ENCODE measurements around the gene DENND4C. TPM values are rescaled to one million over a fixed set of nuclear protein-coding genes. Genes with fewer than 3 reads are reported as not detected.
"Not testable (repeated sequence)": the region's sequence is repeated elsewhere in the genome, so short reads cannot be mapped to it uniquely, and the experiment has no call there.

DENND4C gene
- total RNA-seq, 1 donor from 2014 or later = 34.5 TPM

DNA sequence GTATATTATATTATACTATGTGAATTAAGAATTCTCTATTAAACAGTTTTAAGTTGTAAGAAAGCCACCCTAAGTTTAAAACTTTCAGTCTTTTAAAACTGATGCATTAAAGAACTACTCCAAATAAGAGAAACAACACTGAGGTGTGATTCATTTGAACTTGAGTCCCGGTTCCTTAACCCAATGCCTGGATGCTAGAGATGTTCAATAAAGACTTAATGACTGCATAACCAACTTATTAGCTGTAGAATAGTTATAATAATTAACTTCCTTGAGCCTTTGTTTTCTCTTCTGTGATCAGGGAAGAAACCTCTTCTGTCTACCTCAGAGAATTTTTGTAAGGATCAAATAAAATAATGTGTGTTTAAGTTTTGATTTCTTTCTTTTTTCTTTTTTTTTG lies 45.3 kb upstream of the DENND4C start:
- no peaks in the 10 kb centered on the region for H3K9me3 Mint-ChIP-seq (ENCODE audit: unreplicated experiment)
- H3K27ac Mint-ChIP-seq (ENCODE audit: unreplicated experiment) = no peak overlapping the region
- no peak overlapping the region for H3K4me3 Mint-ChIP-seq (ENCODE audit: unreplicated experiment)
- no peaks in the 10 kb centered on the region for H3K27me3 Mint-ChIP-seq (ENCODE audit: unreplicated experiment)
- no peaks in the 10 kb centered on the region for H3K36me3 Mint-ChIP-seq (ENCODE audit: unreplicated experiment)
- no peak for DNase-seq
- TF ChIP-seq, protein P1, sequence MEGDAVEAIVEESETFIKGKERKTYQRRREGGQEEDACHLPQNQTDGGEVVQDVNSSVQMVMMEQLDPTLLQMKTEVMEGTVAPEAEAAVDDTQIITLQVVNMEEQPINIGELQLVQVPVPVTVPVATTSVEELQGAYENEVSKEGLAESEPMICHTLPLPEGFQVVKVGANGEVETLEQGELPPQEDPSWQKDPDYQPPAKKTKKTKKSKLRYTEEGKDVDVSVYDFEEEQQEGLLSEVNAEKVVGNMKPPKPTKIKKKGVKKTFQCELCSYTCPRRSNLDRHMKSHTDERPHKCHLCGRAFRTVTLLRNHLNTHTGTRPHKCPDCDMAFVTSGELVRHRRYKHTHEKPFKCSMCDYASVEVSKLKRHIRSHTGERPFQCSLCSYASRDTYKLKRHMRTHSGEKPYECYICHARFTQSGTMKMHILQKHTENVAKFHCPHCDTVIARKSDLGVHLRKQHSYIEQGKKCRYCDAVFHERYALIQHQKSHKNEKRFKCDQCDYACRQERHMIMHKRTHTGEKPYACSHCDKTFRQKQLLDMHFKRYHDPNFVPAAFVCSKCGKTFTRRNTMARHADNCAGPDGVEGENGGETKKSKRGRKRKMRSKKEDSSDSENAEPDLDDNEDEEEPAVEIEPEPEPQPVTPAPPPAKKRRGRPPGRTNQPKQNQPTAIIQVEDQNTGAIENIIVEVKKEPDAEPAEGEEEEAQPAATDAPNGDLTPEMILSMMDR (IDR thresholded peaks at IDR 0.05; ENCODE audit: partially characterized antibody, unreplicated experiment) = no peak
- no peaks in the 10 kb centered on the region for H3K4me1 Mint-ChIP-seq (ENCODE audit: low read depth, unreplicated experiment)

DNA sequence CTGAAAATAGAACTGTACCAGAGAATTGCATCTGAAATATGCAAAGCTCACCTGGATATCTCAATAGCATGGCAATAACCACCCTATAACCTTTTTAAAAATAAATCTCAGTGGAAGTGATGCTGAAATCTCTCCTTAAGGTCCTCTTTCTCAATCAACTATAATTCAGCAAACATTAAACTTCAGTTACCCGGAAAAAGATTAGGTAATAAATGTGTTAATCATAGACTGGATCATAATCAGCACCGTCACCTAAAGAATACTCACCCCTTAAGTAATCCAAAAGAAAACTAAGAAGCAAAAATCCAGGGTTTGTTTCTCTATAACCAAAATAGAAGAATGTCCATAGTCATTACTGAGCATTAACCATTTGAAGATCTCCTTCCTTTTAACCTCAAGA lies 44.3 kb upstream of the DENND4C start:
- no peaks in the 10 kb centered on the region for H3K4me1 Mint-ChIP-seq (ENCODE audit: low read depth, unreplicated experiment)
- H3K36me3 Mint-ChIP-seq (ENCODE audit: unreplicated experiment) = no peaks in the 10 kb centered on the region
- TF ChIP-seq, protein P1 (IDR thresholded peaks at IDR 0.05; ENCODE audit: partially characterized antibody, unreplicated experiment) = no peak
- H3K27ac Mint-ChIP-seq (ENCODE audit: unreplicated experiment) = no peak overlapping the region
- DNase-seq = no peak
- no peaks in the 10 kb centered on the region for H3K9me3 Mint-ChIP-seq (ENCODE audit: unreplicated experiment)
- H3K27me3 Mint-ChIP-seq (ENCODE audit: unreplicated experiment) = no peaks in the 10 kb centered on the region
- H3K4me3 Mint-ChIP-seq (ENCODE audit: unreplicated experiment) = no peak overlapping the region

DNA sequence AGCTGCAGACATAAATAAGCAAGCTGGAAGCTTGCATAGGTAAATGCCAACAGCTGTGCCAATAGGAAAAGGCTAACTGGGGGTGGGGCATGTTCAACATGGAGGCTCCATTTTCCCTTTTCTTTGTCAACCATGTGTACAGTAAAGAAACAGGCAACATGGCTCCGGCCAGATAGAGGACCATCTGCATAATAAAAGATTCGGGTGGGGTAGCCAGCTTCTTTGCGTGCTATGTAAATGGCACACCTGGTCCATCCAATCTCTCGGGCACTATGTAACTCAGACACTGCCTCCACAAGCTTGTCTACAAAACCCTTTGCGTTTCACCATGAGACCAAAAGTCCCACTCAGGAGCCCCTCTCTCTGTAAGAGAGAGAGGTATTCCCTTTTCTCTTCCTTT lies 41.7 kb upstream of the DENND4C start:
- no peak for DNase-seq
- Mint-ChIP-seq H3K4me3 (ENCODE audit: unreplicated experiment) (no peak overlapping the region), H3K36me3 (ENCODE audit: unreplicated experiment) (no peaks in the 10 kb centered on the region), H3K27ac (ENCODE audit: unreplicated experiment) (no peak overlapping the region), H3K4me1 (ENCODE audit: low read depth, unreplicated experiment) (no peaks in the 10 kb centered on the region), H3K27me3 (ENCODE audit: unreplicated experiment) (no peaks in the 10 kb centered on the region), H3K9me3 (ENCODE audit: unreplicated experiment) (no peaks in the 10 kb centered on the region)
- TF ChIP-seq, protein P1 (IDR thresholded peaks at IDR 0.05; ENCODE audit: partially characterized antibody, unreplicated experiment) = no peak

- Mint-ChIP-seq H3K27me3 (ENCODE audit: unreplicated experiment) (no peaks in the 10 kb centered on the region), H3K4me3 (ENCODE audit: unreplicated experiment) (no peak overlapping the region), H3K36me3 (ENCODE audit: unreplicated experiment) (no peaks in the 10 kb centered on the region), H3K4me1 (ENCODE audit: low read depth, unreplicated experiment) (no peaks in the 10 kb centered on the region), H3K9me3 (ENCODE audit: unreplicated experiment) (no peaks in the 10 kb centered on the region), H3K27ac (ENCODE audit: unreplicated experiment) (no peak overlapping the region)
- no peak for DNase-seq
- TF ChIP-seq, protein P1 (IDR thresholded peaks at IDR 0.05; ENCODE audit: partially characterized antibody, unreplicated experiment) = no peak
These were observed 38.1 kb upstream of the DENND4C start for GRCh38 chr9:19192202-19193028.

DNA sequence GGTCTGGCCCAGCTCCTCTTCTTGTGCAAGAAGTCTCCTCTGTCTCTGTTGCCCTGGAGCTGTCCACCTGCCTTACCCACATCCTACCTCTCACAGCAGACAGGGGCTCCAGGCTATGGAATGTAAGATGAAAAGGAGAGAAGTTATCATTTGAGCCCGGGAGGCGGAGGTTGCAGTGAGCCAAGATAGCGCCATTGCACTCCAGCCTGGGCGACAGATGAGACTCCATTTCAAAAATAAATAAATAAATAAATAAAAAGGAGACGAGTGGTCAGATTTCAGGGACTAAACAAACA lies 37.5 kb upstream of the DENND4C start:
- H3K36me3 Mint-ChIP-seq (ENCODE audit: unreplicated experiment) = no peaks in the 10 kb centered on the region
- TF ChIP-seq, protein P1 (IDR thresholded peaks at IDR 0.05; ENCODE audit: partially characterized antibody, unreplicated experiment) = no peak
- no peak for DNase-seq
- H3K9me3 Mint-ChIP-seq (ENCODE audit: unreplicated experiment) = no peaks in the 10 kb centered on the region
- no peak overlapping the region for H3K4me3 Mint-ChIP-seq (ENCODE audit: unreplicated experiment)
- H3K27me3 Mint-ChIP-seq (ENCODE audit: unreplicated experiment) = no peaks in the 10 kb centered on the region
- no peak overlapping the region for H3K27ac Mint-ChIP-seq (ENCODE audit: unreplicated experiment)
- H3K4me1 Mint-ChIP-seq (ENCODE audit: low read depth, unreplicated experiment) = no peaks in the 10 kb centered on the region

- not testable (repeated sequence) for H3K4me1 Mint-ChIP-seq (ENCODE audit: low read depth, unreplicated experiment); H3K27ac Mint-ChIP-seq (ENCODE audit: unreplicated experiment); H3K27me3 Mint-ChIP-seq (ENCODE audit: unreplicated experiment); H3K9me3 Mint-ChIP-seq (ENCODE audit: unreplicated experiment); H3K36me3 Mint-ChIP-seq (ENCODE audit: unreplicated experiment); H3K4me3 Mint-ChIP-seq (ENCODE audit: unreplicated experiment); DNase-seq
These were observed 37.0 kb upstream of the DENND4C start for GRCh38 chr9:19193358-19193973.

Measured in glutamatergic neuron (in vitro differentiated cells).